ENCODE results near the gene GALNT10.

- TF ChIP-seq CTCF (conservative IDR thresholded peaks at IDR 0.05; ENCODE audit: low read depth in 2 of 2), result no peak
- no peak for TF ChIP-seq EZH2 (IDR thresholded peaks at IDR 0.05; ENCODE audit: low read depth, unreplicated experiment)
- no peak for TF ChIP-seq JUNB (IDR thresholded peaks at IDR 0.05; ENCODE audit: unreplicated experiment)
- TF ChIP-seq CREB1 (CRISPR knock-in tag; IDR thresholded peaks at IDR 0.05; ENCODE audit: low read depth), result no peak
- TF ChIP-seq POLR2AphosphoS5 (IDR thresholded peaks at IDR 0.05; ENCODE audit: low read depth), result no peak
- no peak for TF ChIP-seq REST (IDR thresholded peaks at IDR 0.05; ENCODE audit: unreplicated experiment)
- no peak for TF ChIP-seq ETS1 (IDR thresholded peaks at IDR 0.05)
- no peak for TF ChIP-seq ZNF462 (CRISPR knock-in tag; IDR thresholded peaks at IDR 0.05)
- no peak for TF ChIP-seq EZH2phosphoT487 (IDR thresholded peaks at IDR 0.05; ENCODE audit: unreplicated experiment)
- no peak for TF ChIP-seq ZNF331 (CRISPR knock-in tag; IDR thresholded peaks at IDR 0.05; ENCODE audit: low read depth)
- no peak for TF ChIP-seq STAT1 (IDR thresholded peaks at IDR 0.05; ENCODE audit: unreplicated experiment)
- no peak for TF ChIP-seq ZNF114 (CRISPR knock-in tag; IDR thresholded peaks at IDR 0.05)
These were observed 199.6 kb downstream of the GALNT10 start for GRCh38 chr5:154390096-154390495.

Measured in GM23338 (cell line).